ENCODE results near the gene NKD2. TPM values are rescaled to one million over a fixed set of nuclear protein-coding genes. Genes with fewer than 3 reads are reported as not detected.

The NKD2 gene
- total RNA-seq, 1 experiment from 2014 or later: 20.4 TPM

DNA sequence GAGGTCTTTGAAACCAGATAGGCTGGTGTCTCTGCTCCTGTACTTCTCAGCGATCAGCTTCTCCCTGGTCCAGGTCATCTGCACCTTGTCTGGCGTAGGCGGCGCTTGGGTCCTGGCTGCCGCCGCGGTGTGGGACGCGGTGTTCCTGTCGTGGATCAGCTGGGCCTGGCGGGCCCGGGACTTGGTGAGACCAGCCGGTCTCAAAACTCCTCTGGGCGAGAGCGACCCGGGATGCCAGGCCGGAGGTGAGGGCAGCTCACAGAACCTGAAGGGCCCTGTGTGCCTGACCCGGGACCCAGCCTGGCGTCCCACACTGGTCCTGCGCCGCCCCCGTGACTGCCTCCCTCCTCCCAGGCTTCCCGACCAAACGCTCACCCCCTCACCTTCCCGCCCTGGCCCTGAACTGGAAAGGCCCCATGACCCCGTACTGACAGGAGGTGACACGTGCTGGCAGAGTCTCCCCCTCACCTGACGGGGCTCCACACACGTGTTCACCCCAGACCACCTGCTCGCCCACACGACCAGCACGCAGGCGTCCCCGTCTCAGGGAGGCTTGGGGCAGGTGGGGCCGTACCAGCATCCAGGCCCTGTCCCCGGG is 49.0 kb downstream of the NKD2 start:
- no TSS peak for BruUV-seq (replicated peaks)
- ChIA-PET CTCF (no interaction called here), RAD21 (ENCODE audit: low non-redundant PET in 1 of 2, low total read pairs in 2 of 2, uncharacterized antibody in 2 of 2, unreplicated experiment in 2 of 2) (no interaction called here), POLR2A (no interaction called here)
- TF ChIP-seq POLR2A (IDR thresholded peaks at IDR 0.05; ENCODE audit: borderline replicate concordance, extremely low read depth, insufficient read depth, insufficient read length) (no peak), TCF7L2 (IDR thresholded peaks at IDR 0.05; ENCODE audit: borderline replicate concordance, extremely low read depth, insufficient read depth, insufficient read length) (no peak), JUND (IDR thresholded peaks at IDR 0.05) (no peak), ZFX (IDR thresholded peaks at IDR 0.05) (no peak), ELF1 (IDR thresholded peaks at IDR 0.05; ENCODE audit: borderline replicate concordance, low read depth) (no peak), SRF (IDR thresholded peaks at IDR 0.05; ENCODE audit: low read depth) (no peak), CEBPB (IDR thresholded peaks at IDR 0.05; ENCODE audit: low read depth) (no peak), FOSL1 (IDR thresholded peaks at IDR 0.05; ENCODE audit: low read depth) (no peak), EZH2 (IDR thresholded peaks at IDR 0.05) (no peak), SIN3A (IDR thresholded peaks at IDR 0.05; ENCODE audit: low read depth) (no peak), SP1 (IDR thresholded peaks at IDR 0.05; ENCODE audit: low read depth) (no peak), POLR2AphosphoS5 (IDR thresholded peaks at IDR 0.05; ENCODE audit: low read depth, low read length) (no peak), CBX3 (IDR thresholded peaks at IDR 0.05; ENCODE audit: low read depth) (no peak)
- TF ChIP-seq, protein P1, sequence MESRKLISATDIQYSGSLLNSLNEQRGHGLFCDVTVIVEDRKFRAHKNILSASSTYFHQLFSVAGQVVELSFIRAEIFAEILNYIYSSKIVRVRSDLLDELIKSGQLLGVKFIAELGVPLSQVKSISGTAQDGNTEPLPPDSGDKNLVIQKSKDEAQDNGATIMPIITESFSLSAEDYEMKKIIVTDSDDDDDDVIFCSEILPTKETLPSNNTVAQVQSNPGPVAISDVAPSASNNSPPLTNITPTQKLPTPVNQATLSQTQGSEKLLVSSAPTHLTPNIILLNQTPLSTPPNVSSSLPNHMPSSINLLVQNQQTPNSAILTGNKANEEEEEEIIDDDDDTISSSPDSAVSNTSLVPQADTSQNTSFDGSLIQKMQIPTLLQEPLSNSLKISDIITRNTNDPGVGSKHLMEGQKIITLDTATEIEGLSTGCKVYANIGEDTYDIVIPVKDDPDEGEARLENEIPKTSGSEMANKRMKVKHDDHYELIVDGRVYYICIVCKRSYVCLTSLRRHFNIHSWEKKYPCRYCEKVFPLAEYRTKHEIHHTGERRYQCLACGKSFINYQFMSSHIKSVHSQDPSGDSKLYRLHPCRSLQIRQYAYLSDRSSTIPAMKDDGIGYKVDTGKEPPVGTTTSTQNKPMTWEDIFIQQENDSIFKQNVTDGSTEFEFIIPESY (IDR thresholded peaks at IDR 0.05; ENCODE audit: extremely low read depth, insufficient replicate concordance, low read length): no peak
- TF ChIP-seq, protein P2, sequence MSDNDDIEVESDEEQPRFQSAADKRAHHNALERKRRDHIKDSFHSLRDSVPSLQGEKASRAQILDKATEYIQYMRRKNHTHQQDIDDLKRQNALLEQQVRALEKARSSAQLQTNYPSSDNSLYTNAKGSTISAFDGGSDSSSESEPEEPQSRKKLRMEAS (IDR thresholded peaks at IDR 0.05): no peak
- TF ChIP-seq, protein P3, sequence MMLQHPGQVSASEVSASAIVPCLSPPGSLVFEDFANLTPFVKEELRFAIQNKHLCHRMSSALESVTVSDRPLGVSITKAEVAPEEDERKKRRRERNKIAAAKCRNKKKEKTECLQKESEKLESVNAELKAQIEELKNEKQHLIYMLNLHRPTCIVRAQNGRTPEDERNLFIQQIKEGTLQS (IDR thresholded peaks at IDR 0.05): no peak
- TF ChIP-seq, protein P4, sequence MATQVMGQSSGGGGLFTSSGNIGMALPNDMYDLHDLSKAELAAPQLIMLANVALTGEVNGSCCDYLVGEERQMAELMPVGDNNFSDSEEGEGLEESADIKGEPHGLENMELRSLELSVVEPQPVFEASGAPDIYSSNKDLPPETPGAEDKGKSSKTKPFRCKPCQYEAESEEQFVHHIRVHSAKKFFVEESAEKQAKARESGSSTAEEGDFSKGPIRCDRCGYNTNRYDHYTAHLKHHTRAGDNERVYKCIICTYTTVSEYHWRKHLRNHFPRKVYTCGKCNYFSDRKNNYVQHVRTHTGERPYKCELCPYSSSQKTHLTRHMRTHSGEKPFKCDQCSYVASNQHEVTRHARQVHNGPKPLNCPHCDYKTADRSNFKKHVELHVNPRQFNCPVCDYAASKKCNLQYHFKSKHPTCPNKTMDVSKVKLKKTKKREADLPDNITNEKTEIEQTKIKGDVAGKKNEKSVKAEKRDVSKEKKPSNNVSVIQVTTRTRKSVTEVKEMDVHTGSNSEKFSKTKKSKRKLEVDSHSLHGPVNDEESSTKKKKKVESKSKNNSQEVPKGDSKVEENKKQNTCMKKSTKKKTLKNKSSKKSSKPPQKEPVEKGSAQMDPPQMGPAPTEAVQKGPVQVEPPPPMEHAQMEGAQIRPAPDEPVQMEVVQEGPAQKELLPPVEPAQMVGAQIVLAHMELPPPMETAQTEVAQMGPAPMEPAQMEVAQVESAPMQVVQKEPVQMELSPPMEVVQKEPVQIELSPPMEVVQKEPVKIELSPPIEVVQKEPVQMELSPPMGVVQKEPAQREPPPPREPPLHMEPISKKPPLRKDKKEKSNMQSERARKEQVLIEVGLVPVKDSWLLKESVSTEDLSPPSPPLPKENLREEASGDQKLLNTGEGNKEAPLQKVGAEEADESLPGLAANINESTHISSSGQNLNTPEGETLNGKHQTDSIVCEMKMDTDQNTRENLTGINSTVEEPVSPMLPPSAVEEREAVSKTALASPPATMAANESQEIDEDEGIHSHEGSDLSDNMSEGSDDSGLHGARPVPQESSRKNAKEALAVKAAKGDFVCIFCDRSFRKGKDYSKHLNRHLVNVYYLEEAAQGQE (IDR thresholded peaks at IDR 0.05; ENCODE audit: low read depth): no peak
- H3K4me3 ChIP-seq (replicated peaks in 1 of 2; ENCODE audit: low read depth in 1 of 2, low read length in 2 of 2): no peak overlapping the region
- intact Hi-C loops (cut with micrococcal nuclease): no loop called here
- no peak overlapping the region for H2AFZ ChIP-seq (ENCODE audit: low read depth, low read length, poor library complexity, severe bottlenecking)
- no peaks in the 10 kb centered on the region for H4K20me1 ChIP-seq (ENCODE audit: insufficient read depth)
- H3K27me3 ChIP-seq (ENCODE audit: insufficient read depth, low read length): no peaks in the 10 kb centered on the region
- no peaks in the 10 kb centered on the region for H3K79me2 ChIP-seq (ENCODE audit: insufficient read depth, low read length)
- no peak overlapping the region for H3K4me2 ChIP-seq (ENCODE audit: low read length)
- no peaks in the 10 kb centered on the region for H3K9me2 ChIP-seq (ENCODE audit: insufficient read depth)
- no peaks in the 10 kb centered on the region for H3K4me1 ChIP-seq (ENCODE audit: control insufficient read depth in 1 of 2, insufficient read depth in 2 of 2, low read length in 2 of 2)
- no peak for ATAC-seq
- no peak overlapping the region for H3K9ac ChIP-seq (ENCODE audit: low read length)
- H3K27ac ChIP-seq (ENCODE audit: low read depth, low read length): no peak overlapping the region
- no peaks in the 10 kb centered on the region for H3K9me3 ChIP-seq (ENCODE audit: control insufficient read depth in 1 of 2, insufficient read depth in 1 of 2, low read depth in 1 of 2, low read length in 2 of 2)
- DNase-seq (ENCODE audit: low read depth, low spot score): no peak
- no peaks in the 10 kb centered on the region; a peak in 2 of 4 replicates for H3K36me3 ChIP-seq (ENCODE audit: control insufficient read depth in 1 of 2, insufficient read depth in 2 of 2, low read length in 2 of 2)

All from HCT116 (cell line).